ENCODE results near the gene ELF2.
A peak's percentile ranks its signal among the peaks of the same experiment; 100 is the strongest.
"Not testable (repeated sequence)": the region's sequence is repeated elsewhere in the genome, so short reads cannot be mapped to it uniquely, and the experiment has no call there.

The ELF2 gene

GRCh38 chr4:139177049-139177868 lies at the start of gene ELF2:
Gene ELF2 (minus strand): TSS chr4:139177218. CDS start chr4:139137701, 39,517 bp downstream.
- DNase-seq (ENCODE audit: low spot score) (peak; percentile 90), FAIRE-seq (no peak)

- DNase-seq (ENCODE audit: low spot score), result no peak
- no peak for FAIRE-seq
Measured at GRCh38 chr4:139223682-139224317, 46.8 kb upstream of the ELF2 start.

- FAIRE-seq, result no peak
Measured at GRCh38 chr4:139222215-139222614, 45.2 kb upstream of the ELF2 start.

GRCh38 chr4:139221687-139222086 lies 44.7 kb upstream of the ELF2 start:
- DNase-seq (ENCODE audit: low spot score), result no peak
- no peak for FAIRE-seq

More at GRCh38 chr4:139222215-139222614, 45.2 kb upstream of the ELF2 start:
- no peak for DNase-seq (ENCODE audit: low spot score)

GRCh38 chr4:139219450-139220055 lies 42.5 kb upstream of the ELF2 start:
- DNase-seq (ENCODE audit: low spot score) (no peak), FAIRE-seq (no peak)

GRCh38 chr4:139214039-139214534 lies 37.1 kb upstream of the ELF2 start:
- FAIRE-seq (no peak), DNase-seq (ENCODE audit: low spot score) (no peak)

GRCh38 chr4:139213633-139214032 lies 36.6 kb upstream of the ELF2 start:
- FAIRE-seq; DNase-seq (ENCODE audit: low spot score): not testable (repeated sequence)

GRCh38 chr4:139212900-139213299 lies 35.9 kb upstream of the ELF2 start:
- no peak for DNase-seq (ENCODE audit: low spot score)
- no peak for FAIRE-seq

GRCh38 chr4:139210486-139210885 lies 33.5 kb upstream of the ELF2 start:
- FAIRE-seq (no peak), DNase-seq (ENCODE audit: low spot score) (no peak)

GRCh38 chr4:139209470-139210063 lies 32.5 kb upstream of the ELF2 start:
- FAIRE-seq (no peak), DNase-seq (ENCODE audit: low spot score) (no peak)

- DNase-seq (ENCODE audit: low spot score) (no peak), FAIRE-seq (no peak)
Measured at GRCh38 chr4:139208404-139208945, 31.5 kb upstream of the ELF2 start.

- FAIRE-seq (no peak), DNase-seq (ENCODE audit: low spot score) (no peak)
Measured at GRCh38 chr4:139207873-139208403, 30.9 kb upstream of the ELF2 start.

GRCh38 chr4:139207247-139207646 lies 30.2 kb upstream of the ELF2 start:
- DNase-seq (ENCODE audit: low spot score), result no peak
- no peak for FAIRE-seq

- DNase-seq (ENCODE audit: low spot score) (no peak), FAIRE-seq (no peak)
Measured at GRCh38 chr4:139202991-139203390, 26.0 kb upstream of the ELF2 start.

GRCh38 chr4:139200506-139200905 lies 23.5 kb upstream of the ELF2 start:
- FAIRE-seq, result no peak

GRCh38 chr4:139200102-139200501 lies 23.1 kb upstream of the ELF2 start:
- DNase-seq (ENCODE audit: low spot score) (no peak), FAIRE-seq (no peak)

More at GRCh38 chr4:139200506-139200905, 23.5 kb upstream of the ELF2 start:
- no peak for DNase-seq (ENCODE audit: low spot score)

GRCh38 chr4:139197214-139197613 lies 20.2 kb upstream of the ELF2 start:
- DNase-seq (ENCODE audit: low spot score); FAIRE-seq: not testable (repeated sequence)

- no peak for DNase-seq (ENCODE audit: low spot score)
- no peak for FAIRE-seq
Measured at GRCh38 chr4:139196462-139196861, 19.4 kb upstream of the ELF2 start.

- FAIRE-seq (no peak), DNase-seq (ENCODE audit: low spot score) (no peak)
Measured at GRCh38 chr4:139191373-139191772, 14.4 kb upstream of the ELF2 start.

- no peak for DNase-seq (ENCODE audit: low spot score)
- FAIRE-seq, result no peak
Measured at GRCh38 chr4:139189972-139190371, 13.0 kb upstream of the ELF2 start.

- DNase-seq (ENCODE audit: low spot score) (no peak), FAIRE-seq (no peak)
Measured at GRCh38 chr4:139189417-139189749, 12.4 kb upstream of the ELF2 start.

Measured in urothelium cell line (cell line).